A204.1 (cell line): ENCODE results near the gene FKBP6.
"Not testable (repeated sequence)": the region's sequence is repeated elsewhere in the genome, so short reads cannot be mapped to it uniquely, and the experiment has no call there.

Source experiments
- FAIRE-seq: peaks from 2 replicates; lab custom pipeline; 2012; peaks lifted over from hg19 to GRCh38; lab: Jason Lieb, UNC

The FKBP6 gene

GRCh38 chr7:73358590-73359275 is 30.8 kb downstream of the FKBP6 start:
- no peak for FAIRE-seq

GRCh38 chr7:73359306-73359705 is 31.3 kb downstream of the FKBP6 start:
- FAIRE-seq: no peak

- FAIRE-seq: no peak
These were observed 31.9 kb downstream of the FKBP6 start for GRCh38 chr7:73359746-73360375.

GRCh38 chr7:73360590-73360989 is 32.6 kb downstream of the FKBP6 start:
- FAIRE-seq: not testable (repeated sequence)

- no peak for FAIRE-seq
These were observed 35.5 kb downstream of the FKBP6 start for GRCh38 chr7:73363225-73364005.

- FAIRE-seq: no peak
These were observed 36.2 kb downstream of the FKBP6 start for GRCh38 chr7:73364006-73364728.

GRCh38 chr7:73366127-73366526 is 38.2 kb downstream of the FKBP6 start:
- FAIRE-seq: no peak

GRCh38 chr7:73366990-73367389 is 39.0 kb downstream of the FKBP6 start:
- FAIRE-seq: no peak

- FAIRE-seq: no peak
These were observed 41.0 kb downstream of the FKBP6 start for GRCh38 chr7:73369009-73369408.

- FAIRE-seq: no peak
These were observed 41.7 kb downstream of the FKBP6 start for GRCh38 chr7:73369622-73370021.

- no peak for FAIRE-seq
These were observed 45.8 kb downstream of the FKBP6 start for GRCh38 chr7:73373741-73374140.

- not testable (repeated sequence) for FAIRE-seq
These were observed 48.3 kb downstream of the FKBP6 start for GRCh38 chr7:73376262-73376661.

GRCh38 chr7:73376671-73377412 is 48.9 kb downstream of the FKBP6 start:
- FAIRE-seq: no peak

GRCh38 chr7:73377413-73378200 is 49.6 kb downstream of the FKBP6 start:
- FAIRE-seq: not testable (repeated sequence)

GRCh38 chr7:73382934-73383503 is 55.1 kb downstream of the FKBP6 start:
- FAIRE-seq: no peak

GRCh38 chr7:73387221-73387828 is 59.4 kb downstream of the FKBP6 start:
- no peak for FAIRE-seq

GRCh38 chr7:73387908-73388414 is 60.0 kb downstream of the FKBP6 start:
- FAIRE-seq: no peak

- no peak for FAIRE-seq
These were observed 63.4 kb downstream of the FKBP6 start for GRCh38 chr7:73391396-73391795.

- no peak for FAIRE-seq
These were observed 66.5 kb downstream of the FKBP6 start for GRCh38 chr7:73394422-73394821.
